Activated CD8-positive, alpha-beta memory T cell treated with anti-CD3 and anti-CD28 coated beads for 4 hours (primary cell): Measurements from ENCODE around the gene CCR6.
"Not testable (repeated sequence)": the region's sequence is repeated elsewhere in the genome, so short reads cannot be mapped to it uniquely, and the experiment has no call there.

Experiments used
- DNase-seq, 2 donors: peaks; one replicate each; pipeline ENCODE4 v3.0.0-alpha.2; 2020; ENCODE audit warnings: low read depth in 2 of 2

The CCR6 gene

GRCh38 chr6:167168296-167168695 lies 45.4 kb downstream of the CCR6 start:
- DNase-seq = not testable (repeated sequence)

- DNase-seq = not testable (repeated sequence)
Measured at GRCh38 chr6:167169867-167170266, 47.0 kb downstream of the CCR6 start.

GRCh38 chr6:167171300-167171699 lies 48.4 kb downstream of the CCR6 start:
- DNase-seq = not testable (repeated sequence)

- DNase-seq = not testable (repeated sequence)
Measured at GRCh38 chr6:167172011-167172410, 49.1 kb downstream of the CCR6 start.

GRCh38 chr6:167177271-167177670 lies 54.4 kb downstream of the CCR6 start:
- DNase-seq = not testable (repeated sequence)

- DNase-seq = not testable (repeated sequence)
Measured at GRCh38 chr6:167178896-167179655, 56.2 kb downstream of the CCR6 start.

GRCh38 chr6:167180086-167180485 lies 57.2 kb downstream of the CCR6 start:
- DNase-seq = not testable (repeated sequence)

- not testable (repeated sequence) for DNase-seq
Measured at GRCh38 chr6:167181351-167181750, 58.5 kb downstream of the CCR6 start.

- not testable (repeated sequence) for DNase-seq
Measured at GRCh38 chr6:167182913-167183314, 60.0 kb downstream of the CCR6 start.

- not testable (repeated sequence) for DNase-seq
Measured at GRCh38 chr6:167185101-167185500, 62.2 kb downstream of the CCR6 start.

- DNase-seq = not testable (repeated sequence)
Measured at GRCh38 chr6:167187275-167187674, 64.4 kb downstream of the CCR6 start.
